Rectal smooth muscle tissue (tissue), 1 donor: ENCODE measurements around the gene ITPKB.

Experiments used
- H3K27ac ChIP-seq: one replicate; pipeline ENCODE4 v1.7.0; 2013; ENCODE audit warnings: low read depth, low read length, inconsistent platforms
- H3K27me3 ChIP-seq: one replicate; pipeline ENCODE4 v1.7.0; 2013; ENCODE audit warnings: low read length; ENCODE audit not compliant: control insufficient read depth, insufficient read depth
- H3K36me3 ChIP-seq: one replicate; pipeline ENCODE4 v1.7.0; 2013; ENCODE audit warnings: low read length; ENCODE audit not compliant: control insufficient read depth, insufficient read depth
- H3K4me1 ChIP-seq: one replicate; pipeline ENCODE4 v1.7.0; 2013; ENCODE audit warnings: low read length; ENCODE audit not compliant: control insufficient read depth, insufficient read depth
- H3K4me3 ChIP-seq: one replicate; pipeline ENCODE4 v1.7.0; 2013; ENCODE audit warnings: low read length
- H3K9ac ChIP-seq: one replicate; pipeline ENCODE4 v1.7.0; 2013; ENCODE audit warnings: low read length

ITPKB gene

DNA sequence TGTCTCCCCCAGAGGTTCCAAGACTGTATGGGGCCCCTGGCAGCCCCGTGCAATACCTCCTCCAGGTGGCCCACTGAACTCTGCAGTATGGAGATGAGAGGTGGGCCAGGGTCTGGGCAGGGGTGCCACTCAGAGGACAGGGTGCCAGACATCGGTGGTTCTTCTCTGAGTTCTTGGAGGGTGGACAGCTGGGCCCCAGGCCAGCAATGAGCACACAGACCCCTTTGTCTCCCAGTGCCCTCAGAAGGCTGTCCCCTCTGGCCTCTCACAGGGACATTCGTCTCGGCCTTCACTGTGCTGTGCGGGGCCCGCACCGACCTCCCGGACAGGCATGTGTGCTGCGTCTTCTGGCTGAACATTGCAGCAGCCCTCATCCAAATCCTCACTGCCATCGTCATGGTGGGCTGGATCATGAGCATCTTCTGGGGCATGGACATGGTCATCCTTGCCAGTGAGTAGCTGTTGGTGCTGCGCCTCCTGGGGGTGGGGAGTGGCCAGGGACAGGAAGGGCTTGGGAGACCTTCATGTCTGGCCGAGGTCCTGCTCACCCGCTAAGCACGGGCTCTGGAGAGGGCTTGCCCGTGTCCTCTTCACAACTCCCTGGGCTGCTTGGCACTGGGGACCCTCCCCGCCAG is 142.4 kb downstream of the ITPKB start:
- H3K4me3 ChIP-seq, result no peak overlapping the region
- H3K27me3 ChIP-seq, result no peaks in the 10 kb centered on the region
- H3K4me1 ChIP-seq, result no peaks in the 10 kb centered on the region
- H3K27ac ChIP-seq, result no peak overlapping the region
- H3K9ac ChIP-seq, result no peak overlapping the region
- no peaks in the 10 kb centered on the region for H3K36me3 ChIP-seq

DNA sequence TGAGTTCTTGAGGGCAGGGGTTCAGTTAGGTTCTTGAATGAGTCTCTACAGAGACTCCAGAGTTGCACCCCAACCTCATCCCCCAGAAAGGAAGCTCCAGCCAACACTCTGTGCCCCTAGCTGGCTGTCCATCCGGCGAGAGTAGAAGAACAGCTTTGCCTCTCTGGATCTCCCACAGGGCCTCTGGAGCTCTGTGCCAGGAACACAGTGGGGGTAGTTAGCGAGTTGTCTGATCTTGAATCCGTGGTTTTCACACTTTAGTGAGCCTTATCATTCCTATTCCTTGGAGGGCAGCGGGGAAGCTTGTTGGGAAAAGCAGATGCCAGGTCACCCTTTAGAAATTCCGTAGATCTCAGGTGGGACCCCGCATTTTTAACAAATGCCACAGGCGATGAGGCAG is 145.5 kb downstream of the ITPKB start:
- no peaks in the 10 kb centered on the region for H3K36me3 ChIP-seq
- no peaks in the 10 kb centered on the region for H3K4me1 ChIP-seq
- no peaks in the 10 kb centered on the region for H3K27me3 ChIP-seq
- no peak overlapping the region for H3K4me3 ChIP-seq
- no peak overlapping the region for H3K27ac ChIP-seq
- H3K9ac ChIP-seq, result no peak overlapping the region

- H3K9ac ChIP-seq, result no peak overlapping the region
- no peaks in the 10 kb centered on the region for H3K4me1 ChIP-seq
- H3K27me3 ChIP-seq, result no peaks in the 10 kb centered on the region
- no peak overlapping the region for H3K4me3 ChIP-seq
- H3K27ac ChIP-seq, result no peak overlapping the region
- no peaks in the 10 kb centered on the region for H3K36me3 ChIP-seq
These were observed 148.5 kb downstream of the ITPKB start for GRCh38 chr1:226590614-226591013.

- Histone ChIP-seq H3K4me3 (no peak overlapping the region), H3K4me1 (no peaks in the 10 kb centered on the region), H3K27me3 (no peaks in the 10 kb centered on the region), H3K27ac (no peak overlapping the region), H3K36me3 (no peaks in the 10 kb centered on the region), H3K9ac (no peak overlapping the region)
These were observed 149.9 kb downstream of the ITPKB start for GRCh38 chr1:226589008-226589733.

DNA sequence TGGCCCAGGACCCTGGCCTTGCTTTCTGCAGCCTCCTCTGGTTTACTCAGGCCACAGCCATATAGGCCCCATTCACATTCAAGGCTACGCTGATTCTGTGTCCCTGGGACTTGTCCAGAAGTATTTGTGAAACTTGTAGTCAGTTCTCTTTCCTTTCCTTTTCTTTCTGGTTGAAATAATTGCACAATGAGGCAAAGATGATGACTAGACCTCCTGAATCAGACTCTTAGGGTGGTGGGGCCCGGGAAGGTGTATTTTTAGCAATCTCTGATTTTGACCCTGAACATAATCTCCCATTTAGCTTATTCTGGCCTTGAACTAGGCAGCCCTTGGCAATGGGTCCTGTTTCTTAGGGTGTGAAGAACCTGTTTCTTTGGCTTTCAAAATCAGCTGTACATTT is 150.6 kb downstream of the ITPKB start:
- Histone ChIP-seq H3K27ac (peak overlapping the region; percentile 2), H3K9ac (no peak overlapping the region), H3K36me3 (no peaks in the 10 kb centered on the region), H3K4me3 (no peak overlapping the region), H3K4me1 (no peaks in the 10 kb centered on the region), H3K27me3 (no peaks in the 10 kb centered on the region)

GRCh38 chr1:226586650-226587422 is 152.2 kb downstream of the ITPKB start:
- Histone ChIP-seq H3K4me1 (no peaks in the 10 kb centered on the region), H3K27me3 (no peaks in the 10 kb centered on the region), H3K4me3 (no peak overlapping the region), H3K27ac (no peak overlapping the region), H3K9ac (no peak overlapping the region), H3K36me3 (no peaks in the 10 kb centered on the region)

GRCh38 chr1:226586116-226586515 is 153.0 kb downstream of the ITPKB start:
- H3K9ac ChIP-seq, result no peak overlapping the region
- no peak overlapping the region for H3K27ac ChIP-seq
- H3K4me3 ChIP-seq, result no peak overlapping the region
- H3K36me3 ChIP-seq, result no peaks in the 10 kb centered on the region
- H3K27me3 ChIP-seq, result no peaks in the 10 kb centered on the region
- H3K4me1 ChIP-seq, result no peaks in the 10 kb centered on the region

DNA sequence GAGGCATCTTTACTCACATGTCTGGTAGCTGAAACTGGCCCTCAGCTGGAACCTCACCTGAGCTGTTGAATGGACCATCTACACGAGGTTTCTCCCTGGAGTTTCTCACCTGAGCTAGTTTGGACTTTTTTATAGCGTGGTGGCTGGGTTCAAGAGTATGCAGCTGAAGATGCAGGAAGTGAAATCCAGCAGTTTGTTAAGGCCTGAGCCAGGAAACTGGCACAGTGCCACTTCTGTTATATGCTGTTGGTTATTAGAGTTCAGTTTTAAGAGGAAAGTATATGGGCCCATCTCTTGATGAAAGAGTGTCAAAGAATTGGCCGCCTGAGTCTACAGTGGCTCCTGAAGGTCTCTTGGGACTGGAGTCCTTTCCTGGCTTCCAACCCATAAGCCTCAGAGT is 154.9 kb downstream of the ITPKB start:
- H3K4me3 ChIP-seq, result no peak overlapping the region
- H3K36me3 ChIP-seq, result no peaks in the 10 kb centered on the region
- H3K4me1 ChIP-seq, result no peaks in the 10 kb centered on the region
- no peaks in the 10 kb centered on the region for H3K27me3 ChIP-seq
- no peak overlapping the region for H3K9ac ChIP-seq
- H3K27ac ChIP-seq, result no peak overlapping the region

- Histone ChIP-seq H3K9ac (no peak overlapping the region), H3K27ac (no peak overlapping the region), H3K27me3 (no peaks in the 10 kb centered on the region), H3K4me3 (no peak overlapping the region), H3K36me3 (no peaks in the 10 kb centered on the region), H3K4me1 (no peaks in the 10 kb centered on the region)
These were observed 156.1 kb downstream of the ITPKB start for GRCh38 chr1:226582966-226583365.
